GM12873 (cell line): Measurements from ENCODE around the gene SNX18.

Experiments
- CTCF ChIP-seq: IDR thresholded peaks from 2 replicates; pipeline ENCODE4 v1.5.1; 2012; ENCODE audit warnings: low read depth, mild to moderate bottlenecking, moderate library complexity, low read length, control low read depth; ENCODE audit not compliant: insufficient read depth; ENCODE audit errors: missing control alignments

SNX18 gene, protein sequence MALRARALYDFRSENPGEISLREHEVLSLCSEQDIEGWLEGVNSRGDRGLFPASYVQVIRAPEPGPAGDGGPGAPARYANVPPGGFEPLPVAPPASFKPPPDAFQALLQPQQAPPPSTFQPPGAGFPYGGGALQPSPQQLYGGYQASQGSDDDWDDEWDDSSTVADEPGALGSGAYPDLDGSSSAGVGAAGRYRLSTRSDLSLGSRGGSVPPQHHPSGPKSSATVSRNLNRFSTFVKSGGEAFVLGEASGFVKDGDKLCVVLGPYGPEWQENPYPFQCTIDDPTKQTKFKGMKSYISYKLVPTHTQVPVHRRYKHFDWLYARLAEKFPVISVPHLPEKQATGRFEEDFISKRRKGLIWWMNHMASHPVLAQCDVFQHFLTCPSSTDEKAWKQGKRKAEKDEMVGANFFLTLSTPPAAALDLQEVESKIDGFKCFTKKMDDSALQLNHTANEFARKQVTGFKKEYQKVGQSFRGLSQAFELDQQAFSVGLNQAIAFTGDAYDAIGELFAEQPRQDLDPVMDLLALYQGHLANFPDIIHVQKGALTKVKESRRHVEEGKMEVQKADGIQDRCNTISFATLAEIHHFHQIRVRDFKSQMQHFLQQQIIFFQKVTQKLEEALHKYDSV

GRCh38 chr5:54517512-54518145, at the start of gene SNX18:
SNX18 (plus strand) TSS chr5:54517759; CDS start chr5:54517953, 194 bp downstream.
- TF ChIP-seq CTCF: peak; percentile 86

DNA sequence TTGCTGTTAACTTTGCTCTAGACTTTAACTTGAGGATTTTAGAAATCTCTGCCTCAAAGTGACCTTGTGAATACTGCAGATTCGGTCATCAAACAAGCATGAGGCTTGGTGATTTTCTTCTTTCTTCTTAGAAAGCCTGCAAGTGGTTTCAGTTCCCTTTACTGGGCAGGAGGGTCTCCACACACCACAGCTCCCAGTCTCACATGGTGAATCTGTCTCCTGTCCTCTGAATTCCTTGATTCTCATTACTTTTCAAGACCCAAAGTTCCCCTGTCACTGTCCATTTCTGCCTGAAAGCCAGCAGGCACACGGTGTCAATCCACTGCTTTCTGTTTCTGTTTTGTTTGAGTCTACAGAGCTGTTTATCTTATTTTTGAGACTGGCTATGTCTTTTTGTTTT, 47.9 kb upstream of the SNX18 start:
- no peak for TF ChIP-seq CTCF

GRCh38 chr5:54470128-54470527, 47.4 kb upstream of the SNX18 start:
- TF ChIP-seq CTCF: no peak

GRCh38 chr5:54470677-54471076, 46.9 kb upstream of the SNX18 start:
- TF ChIP-seq CTCF: no peak

GRCh38 chr5:54471398-54471797, 46.2 kb upstream of the SNX18 start:
- no peak for TF ChIP-seq CTCF

DNA sequence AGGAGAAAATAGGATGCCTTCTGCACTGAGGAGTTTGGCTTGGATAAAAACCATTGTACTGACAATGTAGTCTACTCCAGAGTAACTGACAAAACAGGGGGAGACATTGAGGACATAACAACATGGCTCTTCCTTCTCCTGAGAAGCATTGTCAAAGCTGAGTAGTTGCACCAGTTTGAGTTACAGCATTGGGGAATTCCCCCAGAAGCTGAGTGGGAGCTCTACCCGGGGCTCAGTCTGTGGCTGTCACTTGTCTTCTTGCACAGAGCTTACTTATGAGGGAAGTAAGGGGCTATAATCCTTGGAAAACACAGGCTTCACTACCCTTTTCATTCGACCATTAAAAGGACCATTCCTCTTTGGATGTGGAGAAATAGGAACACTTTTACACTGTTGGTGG, 40.9 kb upstream of the SNX18 start:
- no peak for TF ChIP-seq CTCF

DNA sequence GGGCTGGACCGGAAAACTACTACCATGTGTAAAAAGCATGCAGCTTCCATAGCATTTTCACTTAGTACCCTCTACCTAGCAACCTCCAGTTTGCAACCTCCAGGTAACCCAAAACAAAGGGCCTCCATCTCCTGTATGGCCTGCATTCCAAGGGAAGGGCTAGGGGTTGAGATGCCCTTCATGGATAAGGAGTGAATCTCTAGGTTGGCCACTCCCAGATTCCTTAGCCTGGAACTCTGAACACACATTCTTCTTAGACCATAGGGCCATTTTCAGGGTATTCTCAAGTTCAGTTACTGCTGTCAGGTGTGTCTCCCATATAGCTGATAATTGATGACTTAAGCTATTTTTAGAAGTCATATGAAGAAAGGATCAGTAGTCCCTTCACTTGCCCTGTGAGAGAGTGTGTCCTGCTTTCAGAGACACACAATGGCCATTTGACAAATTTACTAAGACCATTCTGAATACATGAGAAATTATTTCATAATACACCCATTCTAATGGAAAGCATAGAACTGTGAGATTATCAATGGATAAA, 39.5 kb upstream of the SNX18 start:
- TF ChIP-seq CTCF: no peak
